Measurements from ENCODE around the gene ANKRD2.
"Not testable (repeated sequence)": the region's sequence is repeated elsewhere in the genome, so short reads cannot be mapped to it uniquely, and the experiment has no call there.

ANKRD2 gene, protein sequence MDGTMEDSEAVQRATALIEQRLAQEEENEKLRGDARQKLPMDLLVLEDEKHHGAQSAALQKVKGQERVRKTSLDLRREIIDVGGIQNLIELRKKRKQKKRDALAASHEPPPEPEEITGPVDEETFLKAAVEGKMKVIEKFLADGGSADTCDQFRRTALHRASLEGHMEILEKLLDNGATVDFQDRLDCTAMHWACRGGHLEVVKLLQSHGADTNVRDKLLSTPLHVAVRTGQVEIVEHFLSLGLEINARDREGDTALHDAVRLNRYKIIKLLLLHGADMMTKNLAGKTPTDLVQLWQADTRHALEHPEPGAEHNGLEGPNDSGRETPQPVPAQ

GRCh38 chr10:97572214-97572989 is at the start of gene ANKRD2:
TSS of gene ANKRD2 (plus strand) at chr10:97572779. CDS start at chr10:97572789, 10 bp downstream.
- peak; percentile 35 for DNase-seq (ENCODE audit: extremely low read depth, insufficient read length)
- Histone ChIP-seq H3K36me3 (ENCODE audit: control insufficient read depth, insufficient read depth, low read length) (no peaks in the 10 kb centered on the region), H3K27me3 (replicated peaks; ENCODE audit: control insufficient read depth, insufficient read depth, low read length) (no peaks in the 10 kb centered on the region; the same call in 1 of the 2 replicates), H3K4me3 (replicated peaks; ENCODE audit: low read depth, low read length) (no peak within 1 kb of the TSS)
- peak; percentile 94 for TF ChIP-seq CTCF (IDR thresholded peaks at IDR 0.05; ENCODE audit: insufficient read depth, low read length, poor library complexity, severe bottlenecking)

- TF ChIP-seq CTCF (IDR thresholded peaks at IDR 0.05; ENCODE audit: insufficient read depth, low read length, poor library complexity, severe bottlenecking), result no peak
- DNase-seq (ENCODE audit: extremely low read depth, insufficient read length), result no peak
- no peaks in the 10 kb centered on the region; the same call in 1 of the 2 replicates for H3K27me3 ChIP-seq (replicated peaks; ENCODE audit: control insufficient read depth, insufficient read depth, low read length)
- H3K36me3 ChIP-seq (ENCODE audit: control insufficient read depth, insufficient read depth, low read length), result no peaks in the 10 kb centered on the region
- no peak overlapping the region for H3K4me3 ChIP-seq (replicated peaks; ENCODE audit: low read depth, low read length)
Measured at GRCh38 chr10:97522937-97523336, 49.6 kb upstream of the ANKRD2 start.

- H3K4me3 ChIP-seq (replicated peaks; ENCODE audit: low read depth, low read length), result no peak overlapping the region
- DNase-seq (ENCODE audit: extremely low read depth, insufficient read length), result no peak
- no peak for TF ChIP-seq CTCF (IDR thresholded peaks at IDR 0.05; ENCODE audit: insufficient read depth, low read length, poor library complexity, severe bottlenecking)
Measured at GRCh38 chr10:97525086-97525485, 47.5 kb upstream of the ANKRD2 start.

GRCh38 chr10:97525683-97526110 is 46.9 kb upstream of the ANKRD2 start:
- DNase-seq (ENCODE audit: extremely low read depth, insufficient read length), result no peak
- no peak for TF ChIP-seq CTCF (IDR thresholded peaks at IDR 0.05; ENCODE audit: insufficient read depth, low read length, poor library complexity, severe bottlenecking)
- Histone ChIP-seq H3K4me3 (replicated peaks; ENCODE audit: low read depth, low read length) (no peak overlapping the region), H3K36me3 (ENCODE audit: control insufficient read depth, insufficient read depth, low read length) (no peaks in the 10 kb centered on the region), H3K27me3 (replicated peaks; ENCODE audit: control insufficient read depth, insufficient read depth, low read length) (no peaks in the 10 kb centered on the region; the same call in 1 of the 2 replicates)

More at GRCh38 chr10:97525086-97525485, 47.5 kb upstream of the ANKRD2 start:
- Histone ChIP-seq H3K36me3 (ENCODE audit: control insufficient read depth, insufficient read depth, low read length) (no peaks in the 10 kb centered on the region), H3K27me3 (replicated peaks; ENCODE audit: control insufficient read depth, insufficient read depth, low read length) (no peaks in the 10 kb centered on the region; the same call in 1 of the 2 replicates)

GRCh38 chr10:97528876-97529275 is 43.7 kb upstream of the ANKRD2 start:
- not testable (repeated sequence) for H3K27me3 ChIP-seq (replicated peaks; ENCODE audit: control insufficient read depth, insufficient read depth, low read length); H3K36me3 ChIP-seq (ENCODE audit: control insufficient read depth, insufficient read depth, low read length); H3K4me3 ChIP-seq (replicated peaks; ENCODE audit: low read depth, low read length); DNase-seq (ENCODE audit: extremely low read depth, insufficient read length)
